WI38 (cell line): ENCODE results near the gene ARID5B.

Experiments used
- H3K4me3 ChIP-seq: 2 replicates; pipeline ENCODE4 v1.5.1; 2011; ENCODE audit warnings: low read depth, mild to moderate bottlenecking, control low read depth, low read length
- TF ChIP-seq, protein P1 (sequence below): IDR thresholded peaks from 2 replicates; pipeline ENCODE4 v1.5.1; 2012; ENCODE audit warnings: low read depth, mild to moderate bottlenecking, control low read depth, low read length

ARID5B gene

DNA sequence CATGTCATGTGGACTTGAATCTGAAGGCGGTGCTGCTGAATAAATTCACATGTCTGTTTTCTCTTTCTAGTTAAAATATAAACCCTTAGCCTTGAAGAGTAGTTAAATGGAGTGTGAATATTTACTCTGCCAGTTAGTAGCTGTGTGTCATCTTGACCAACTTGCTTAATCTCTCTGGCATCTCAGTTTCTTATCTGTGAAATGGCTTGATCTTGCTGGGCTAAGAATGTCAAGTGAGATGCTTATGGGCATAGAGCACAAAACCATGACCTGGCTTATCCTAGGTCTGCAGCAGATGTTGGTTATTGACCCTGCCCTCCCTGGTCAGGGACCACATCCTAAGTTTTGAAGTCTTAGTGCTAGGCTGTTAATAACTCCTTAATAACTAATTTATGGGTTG lies 16.6 kb downstream of the ARID5B start:
- TF ChIP-seq, protein P1, sequence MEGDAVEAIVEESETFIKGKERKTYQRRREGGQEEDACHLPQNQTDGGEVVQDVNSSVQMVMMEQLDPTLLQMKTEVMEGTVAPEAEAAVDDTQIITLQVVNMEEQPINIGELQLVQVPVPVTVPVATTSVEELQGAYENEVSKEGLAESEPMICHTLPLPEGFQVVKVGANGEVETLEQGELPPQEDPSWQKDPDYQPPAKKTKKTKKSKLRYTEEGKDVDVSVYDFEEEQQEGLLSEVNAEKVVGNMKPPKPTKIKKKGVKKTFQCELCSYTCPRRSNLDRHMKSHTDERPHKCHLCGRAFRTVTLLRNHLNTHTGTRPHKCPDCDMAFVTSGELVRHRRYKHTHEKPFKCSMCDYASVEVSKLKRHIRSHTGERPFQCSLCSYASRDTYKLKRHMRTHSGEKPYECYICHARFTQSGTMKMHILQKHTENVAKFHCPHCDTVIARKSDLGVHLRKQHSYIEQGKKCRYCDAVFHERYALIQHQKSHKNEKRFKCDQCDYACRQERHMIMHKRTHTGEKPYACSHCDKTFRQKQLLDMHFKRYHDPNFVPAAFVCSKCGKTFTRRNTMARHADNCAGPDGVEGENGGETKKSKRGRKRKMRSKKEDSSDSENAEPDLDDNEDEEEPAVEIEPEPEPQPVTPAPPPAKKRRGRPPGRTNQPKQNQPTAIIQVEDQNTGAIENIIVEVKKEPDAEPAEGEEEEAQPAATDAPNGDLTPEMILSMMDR: no peak
- no peak overlapping the region for H3K4me3 ChIP-seq

DNA sequence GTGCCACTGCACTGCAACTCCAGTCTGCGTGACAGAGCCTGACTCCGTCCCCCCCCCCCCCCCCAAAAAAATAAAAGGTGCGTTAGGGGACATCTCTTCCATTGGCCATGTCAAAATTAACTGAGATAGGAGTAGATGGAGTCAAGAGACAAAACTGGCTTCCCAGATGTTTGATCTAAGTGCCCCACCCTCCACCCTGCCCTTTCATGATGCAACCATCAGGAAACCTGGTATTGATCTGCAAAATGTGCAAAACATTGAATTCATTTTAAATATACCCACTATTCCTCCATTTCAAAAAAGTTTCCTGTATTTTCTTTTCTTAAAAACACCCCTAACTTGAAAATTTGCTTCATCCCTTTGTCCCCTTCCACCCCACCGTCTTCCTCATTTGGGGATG lies 17.5 kb downstream of the ARID5B start:
- H3K4me3 ChIP-seq: no peak overlapping the region

GRCh38 chr10:61919646-61920215 lies 18.2 kb downstream of the ARID5B start:
- no peak overlapping the region for H3K4me3 ChIP-seq
- TF ChIP-seq, protein P1: no peak

More for the DNA sequence above, 17.5 kb downstream of the ARID5B start:
- TF ChIP-seq, protein P1: no peak

DNA sequence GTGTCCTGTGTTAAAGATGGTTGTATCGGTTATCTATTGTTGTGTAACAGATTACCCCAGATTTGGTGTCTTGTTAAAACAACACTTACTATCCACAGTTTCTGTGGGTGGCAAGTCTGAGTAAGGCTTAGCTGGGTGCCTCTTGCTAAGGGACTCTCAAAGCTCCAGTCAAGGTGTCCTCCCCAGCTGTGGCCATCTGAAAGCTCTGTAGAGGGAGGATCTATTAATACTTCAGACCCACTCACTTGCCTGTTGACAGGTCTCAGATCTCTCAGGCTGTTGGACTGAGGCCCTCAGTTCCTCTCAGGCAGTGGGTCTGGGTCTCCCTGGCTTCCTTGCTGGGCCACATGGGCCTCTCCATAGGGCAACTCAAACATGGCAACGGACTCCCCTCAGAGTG lies 19.6 kb downstream of the ARID5B start:
- TF ChIP-seq, protein P1: no peak
- no peak overlapping the region for H3K4me3 ChIP-seq

GRCh38 chr10:61923210-61923949 lies 21.9 kb downstream of the ARID5B start:
- TF ChIP-seq, protein P1: no peak
- H3K4me3 ChIP-seq: no peak overlapping the region

DNA sequence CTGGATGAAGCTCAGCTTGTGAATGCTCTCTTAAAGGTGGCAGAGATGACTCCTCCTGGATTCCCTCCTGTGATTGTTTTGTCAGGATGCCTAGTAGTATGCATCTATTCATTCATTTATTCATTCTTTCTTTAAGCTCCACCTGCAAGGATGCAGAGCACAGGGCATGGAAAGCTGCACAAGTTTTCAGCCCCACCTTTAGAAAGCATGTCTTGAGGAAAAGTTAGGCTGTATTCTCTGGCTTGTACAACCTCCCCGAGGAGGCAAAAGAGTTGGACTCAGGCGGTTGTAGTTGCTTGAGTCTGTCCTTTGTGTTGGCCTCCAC lies 22.4 kb downstream of the ARID5B start:
- TF ChIP-seq, protein P1: no peak
- no peak overlapping the region for H3K4me3 ChIP-seq

DNA sequence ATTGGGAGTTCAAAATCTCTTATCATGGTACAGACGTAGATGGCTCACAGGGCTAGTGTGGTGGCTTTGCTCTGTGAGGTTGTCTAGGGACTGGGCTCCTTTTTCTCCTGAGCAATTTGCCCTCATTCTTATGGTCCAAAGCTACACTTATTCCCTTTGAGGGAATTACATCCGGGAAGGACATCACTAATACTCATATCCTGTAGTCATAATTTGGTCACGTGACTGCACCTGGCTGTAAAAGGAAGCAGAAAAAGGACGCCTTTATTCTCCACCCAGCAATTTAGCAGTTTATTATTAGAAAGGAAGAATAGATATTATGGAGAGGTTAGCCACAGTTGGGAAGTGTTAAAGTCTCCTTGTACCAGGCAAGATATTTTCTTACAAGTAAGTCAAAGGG lies 28.1 kb downstream of the ARID5B start:
- TF ChIP-seq, protein P1: no peak

More for the DNA sequence above, 28.1 kb downstream of the ARID5B start:
- no peak overlapping the region for H3K4me3 ChIP-seq
